OCI-LY7 (cell line): ENCODE measurements around the gene TNRC6C.
"Not testable (repeated sequence)": the region's sequence is repeated elsewhere in the genome, so short reads cannot be mapped to it uniquely, and the experiment has no call there.

ENCODE experiments used
- CTCF ChIP-seq: fragments of 200-600 bp; sonication (generic); conservative IDR thresholded peaks from 2 replicates; pipeline ENCODE4 v1.5.1; 2014; ENCODE audit warnings: mild to moderate bottlenecking, antibody characterized with exemption, low read length, moderate library complexity, mixed read lengths
- EZH2phosphoT487 ChIP-seq: fragments of 200-600 bp; sonication (generic); IDR thresholded peaks from 2 replicates; pipeline ENCODE4 v1.6.1; 2018; ENCODE audit warnings: low read depth, borderline replicate concordance, mild to moderate bottlenecking, mixed run types, antibody characterized with exemption, low read length, moderate library complexity, mixed read lengths

DNA sequence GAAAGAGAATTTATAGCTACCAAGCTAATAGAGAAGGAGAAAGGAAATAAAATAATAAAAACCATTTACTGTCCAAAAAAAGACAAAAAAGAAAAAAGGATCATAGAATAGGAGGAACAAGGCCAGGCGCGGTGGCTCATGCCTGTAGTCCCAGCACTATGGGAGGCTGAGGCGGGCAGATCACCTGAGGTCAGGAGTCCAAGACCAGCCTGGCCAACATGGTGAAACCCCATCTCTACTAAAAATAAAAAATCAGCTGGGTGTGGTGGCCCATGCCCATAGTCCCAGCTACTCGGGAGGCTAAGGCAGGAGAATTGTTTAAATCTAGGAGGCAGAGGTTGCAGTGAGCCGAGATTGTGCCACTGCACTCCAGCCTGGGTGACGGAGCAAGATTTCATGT lies 23.9 kb downstream of the TNRC6C start:
- not testable (repeated sequence) for TF ChIP-seq EZH2phosphoT487, CTCF
